Measurements from ENCODE around the gene PHF2. TPM values are rescaled to one million over a fixed set of nuclear protein-coding genes. Genes with fewer than 3 reads are reported as not detected.

Gene PHF2
- total RNA-seq, 1 experiment from 2014 or later: 11.6 TPM

DNA sequence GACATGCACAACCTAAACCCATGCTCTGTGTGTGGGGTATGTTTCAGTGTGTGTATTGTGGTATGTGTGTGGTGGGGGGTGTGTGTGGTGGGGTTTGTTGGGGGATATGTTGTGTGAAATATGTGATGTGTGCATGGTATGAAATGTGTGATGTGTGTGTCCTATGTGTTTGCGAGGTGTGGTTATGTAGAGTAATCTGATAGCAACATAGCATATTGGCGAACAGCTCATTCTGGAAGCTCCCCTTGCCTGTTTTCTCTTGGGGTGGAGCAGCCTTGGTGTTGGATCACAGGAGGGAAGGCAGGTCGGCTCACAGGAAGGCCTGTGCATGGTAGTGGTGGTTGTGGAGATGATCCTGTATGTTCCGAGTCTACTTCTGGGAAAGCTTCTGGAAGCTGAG, 35.4 kb upstream of the PHF2 start (continued):
- TF ChIP-seq, protein P1, sequence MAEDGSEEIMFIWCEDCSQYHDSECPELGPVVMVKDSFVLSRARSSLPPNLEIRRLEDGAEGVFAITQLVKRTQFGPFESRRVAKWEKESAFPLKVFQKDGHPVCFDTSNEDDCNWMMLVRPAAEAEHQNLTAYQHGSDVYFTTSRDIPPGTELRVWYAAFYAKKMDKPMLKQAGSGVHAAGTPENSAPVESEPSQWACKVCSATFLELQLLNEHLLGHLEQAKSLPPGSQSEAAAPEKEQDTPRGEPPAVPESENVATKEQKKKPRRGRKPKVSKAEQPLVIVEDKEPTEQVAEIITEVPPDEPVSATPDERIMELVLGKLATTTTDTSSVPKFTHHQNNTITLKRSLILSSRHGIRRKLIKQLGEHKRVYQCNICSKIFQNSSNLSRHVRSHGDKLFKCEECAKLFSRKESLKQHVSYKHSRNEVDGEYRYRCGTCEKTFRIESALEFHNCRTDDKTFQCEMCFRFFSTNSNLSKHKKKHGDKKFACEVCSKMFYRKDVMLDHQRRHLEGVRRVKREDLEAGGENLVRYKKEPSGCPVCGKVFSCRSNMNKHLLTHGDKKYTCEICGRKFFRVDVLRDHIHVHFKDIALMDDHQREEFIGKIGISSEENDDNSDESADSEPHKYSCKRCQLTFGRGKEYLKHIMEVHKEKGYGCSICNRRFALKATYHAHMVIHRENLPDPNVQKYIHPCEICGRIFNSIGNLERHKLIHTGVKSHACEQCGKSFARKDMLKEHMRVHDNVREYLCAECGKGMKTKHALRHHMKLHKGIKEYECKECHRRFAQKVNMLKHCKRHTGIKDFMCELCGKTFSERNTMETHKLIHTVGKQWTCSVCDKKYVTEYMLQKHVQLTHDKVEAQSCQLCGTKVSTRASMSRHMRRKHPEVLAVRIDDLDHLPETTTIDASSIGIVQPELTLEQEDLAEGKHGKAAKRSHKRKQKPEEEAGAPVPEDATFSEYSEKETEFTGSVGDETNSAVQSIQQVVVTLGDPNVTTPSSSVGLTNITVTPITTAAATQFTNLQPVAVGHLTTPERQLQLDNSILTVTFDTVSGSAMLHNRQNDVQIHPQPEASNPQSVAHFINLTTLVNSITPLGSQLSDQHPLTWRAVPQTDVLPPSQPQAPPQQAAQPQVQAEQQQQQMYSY (CRISPR knock-in tag; IDR thresholded peaks at IDR 0.05): no peak
- TF ChIP-seq, protein P2, sequence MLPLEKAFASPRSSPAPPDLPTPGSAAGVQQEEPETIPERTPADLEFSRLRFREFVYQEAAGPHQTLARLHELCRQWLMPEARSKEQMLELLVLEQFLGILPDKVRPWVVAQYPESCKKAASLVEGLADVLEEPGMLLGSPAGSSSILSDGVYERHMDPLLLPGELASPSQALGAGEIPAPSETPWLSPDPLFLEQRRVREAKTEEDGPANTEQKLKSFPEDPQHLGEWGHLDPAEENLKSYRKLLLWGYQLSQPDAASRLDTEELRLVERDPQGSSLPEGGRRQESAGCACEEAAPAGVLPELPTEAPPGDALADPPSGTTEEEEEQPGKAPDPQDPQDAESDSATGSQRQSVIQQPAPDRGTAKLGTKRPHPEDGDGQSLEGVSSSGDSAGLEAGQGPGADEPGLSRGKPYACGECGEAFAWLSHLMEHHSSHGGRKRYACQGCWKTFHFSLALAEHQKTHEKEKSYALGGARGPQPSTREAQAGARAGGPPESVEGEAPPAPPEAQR (CRISPR knock-in tag; IDR thresholded peaks at IDR 0.05): no peak

DNA sequence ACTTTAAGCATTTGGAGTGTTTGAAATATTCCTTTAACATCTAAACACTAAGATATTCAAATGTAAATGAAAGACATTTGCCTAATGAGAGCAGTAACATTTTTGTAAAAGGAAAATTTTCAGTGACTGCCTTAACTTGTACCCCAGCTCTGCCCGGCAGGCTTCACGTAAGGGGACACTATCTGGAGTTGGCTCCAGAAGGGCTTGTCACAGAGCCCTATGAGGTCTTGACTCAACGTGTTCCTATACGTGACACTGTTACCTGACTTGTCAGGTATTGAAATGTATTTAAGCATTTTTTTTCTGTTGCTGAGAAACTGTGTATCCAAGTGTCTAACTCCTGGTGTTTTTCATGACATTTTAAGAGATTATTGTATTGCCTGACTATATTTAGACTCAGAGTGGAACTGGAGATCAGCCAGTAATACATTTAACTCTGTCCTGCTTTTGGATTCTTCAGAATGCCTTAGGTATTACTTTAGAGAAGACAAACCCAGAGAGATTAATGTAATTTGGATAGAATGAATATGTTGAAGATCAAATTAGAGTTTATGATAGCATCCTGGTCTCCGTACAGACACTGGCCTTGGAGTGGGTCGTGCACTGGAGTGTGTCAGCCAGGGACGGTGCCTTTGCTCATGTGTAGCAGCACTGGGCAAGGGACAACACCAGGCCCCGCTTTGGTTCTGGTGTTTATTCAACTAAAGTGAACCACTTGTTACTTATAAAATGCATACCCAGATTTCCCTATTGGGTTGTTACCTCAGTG, 34.6 kb upstream of the PHF2 start:
- TF ChIP-seq SMAD3 (CRISPR knock-in tag; IDR thresholded peaks at IDR 0.05; ENCODE audit: borderline replicate concordance) (no peak), ZNF263 (CRISPR knock-in tag; IDR thresholded peaks at IDR 0.05; ENCODE audit: low read depth) (no peak)
- TF ChIP-seq, protein P3, sequence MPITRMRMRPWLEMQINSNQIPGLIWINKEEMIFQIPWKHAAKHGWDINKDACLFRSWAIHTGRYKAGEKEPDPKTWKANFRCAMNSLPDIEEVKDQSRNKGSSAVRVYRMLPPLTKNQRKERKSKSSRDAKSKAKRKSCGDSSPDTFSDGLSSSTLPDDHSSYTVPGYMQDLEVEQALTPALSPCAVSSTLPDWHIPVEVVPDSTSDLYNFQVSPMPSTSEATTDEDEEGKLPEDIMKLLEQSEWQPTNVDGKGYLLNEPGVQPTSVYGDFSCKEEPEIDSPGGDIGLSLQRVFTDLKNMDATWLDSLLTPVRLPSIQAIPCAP (CRISPR knock-in tag; IDR thresholded peaks at IDR 0.05): no peak
- TF ChIP-seq, protein P1 (CRISPR knock-in tag; IDR thresholded peaks at IDR 0.05): no peak
- H3K27ac Mint-ChIP-seq: peak overlapping the region; percentile 79
- H3K4me1 Mint-ChIP-seq: peaks cover 11% of the 10 kb centered on the region
- no peaks in the 10 kb centered on the region for H3K9me3 Mint-ChIP-seq
- ATAC-seq (no peak), DNase-seq (ENCODE audit: low spot score) (no peak)
- peaks cover 25% of the 10 kb centered on the region for H3K36me3 Mint-ChIP-seq
- ChIA-PET CTCF (interaction anchor here (1.5 kb wide), 1 partner anchor 25 kb away, joined by 5 read pairs; no protein-coding TSS in a partner anchor), POLR2A (no interaction called here)
- H3K4me3 Mint-ChIP-seq: no peak overlapping the region
- no peaks in the 10 kb centered on the region for H3K27me3 Mint-ChIP-seq (ENCODE audit: low read depth)

DNA sequence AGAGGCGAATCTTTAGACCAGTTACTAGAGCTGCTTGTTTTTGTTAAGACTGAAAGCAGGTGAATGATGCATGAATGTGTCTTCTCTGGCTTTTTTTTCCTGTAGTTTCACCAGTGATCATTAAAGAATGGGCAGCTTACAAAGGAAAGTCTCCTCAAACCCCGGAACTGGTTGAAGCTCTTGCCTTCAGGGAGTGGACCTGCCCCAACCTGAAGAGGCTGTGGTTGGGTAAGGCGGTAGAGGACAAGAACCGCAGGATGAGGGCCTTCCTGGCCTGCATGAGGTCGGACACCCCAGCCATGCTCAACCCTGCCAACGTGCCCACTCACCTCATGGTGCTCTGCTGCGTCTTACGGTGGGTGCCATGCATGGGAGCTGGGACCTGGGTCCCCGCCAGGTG, 33.3 kb upstream of the PHF2 start:
- ATAC-seq: no peak
- TF ChIP-seq KAT7 (CRISPR knock-in tag; IDR thresholded peaks at IDR 0.05; ENCODE audit: borderline replicate concordance) (no peak), TCF7 (CRISPR knock-in tag; IDR thresholded peaks at IDR 0.05; ENCODE audit: low read depth) (no peak), NR1H2 (CRISPR knock-in tag; IDR thresholded peaks at IDR 0.05) (no peak), NFE2L1 (CRISPR knock-in tag; IDR thresholded peaks at IDR 0.05) (no peak)
- TF ChIP-seq, protein P4, sequence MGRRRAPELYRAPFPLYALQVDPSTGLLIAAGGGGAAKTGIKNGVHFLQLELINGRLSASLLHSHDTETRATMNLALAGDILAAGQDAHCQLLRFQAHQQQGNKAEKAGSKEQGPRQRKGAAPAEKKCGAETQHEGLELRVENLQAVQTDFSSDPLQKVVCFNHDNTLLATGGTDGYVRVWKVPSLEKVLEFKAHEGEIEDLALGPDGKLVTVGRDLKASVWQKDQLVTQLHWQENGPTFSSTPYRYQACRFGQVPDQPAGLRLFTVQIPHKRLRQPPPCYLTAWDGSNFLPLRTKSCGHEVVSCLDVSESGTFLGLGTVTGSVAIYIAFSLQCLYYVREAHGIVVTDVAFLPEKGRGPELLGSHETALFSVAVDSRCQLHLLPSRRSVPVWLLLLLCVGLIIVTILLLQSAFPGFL (CRISPR knock-in tag; IDR thresholded peaks at IDR 0.05; ENCODE audit: borderline replicate concordance): no peak
- TF ChIP-seq, protein P5, sequence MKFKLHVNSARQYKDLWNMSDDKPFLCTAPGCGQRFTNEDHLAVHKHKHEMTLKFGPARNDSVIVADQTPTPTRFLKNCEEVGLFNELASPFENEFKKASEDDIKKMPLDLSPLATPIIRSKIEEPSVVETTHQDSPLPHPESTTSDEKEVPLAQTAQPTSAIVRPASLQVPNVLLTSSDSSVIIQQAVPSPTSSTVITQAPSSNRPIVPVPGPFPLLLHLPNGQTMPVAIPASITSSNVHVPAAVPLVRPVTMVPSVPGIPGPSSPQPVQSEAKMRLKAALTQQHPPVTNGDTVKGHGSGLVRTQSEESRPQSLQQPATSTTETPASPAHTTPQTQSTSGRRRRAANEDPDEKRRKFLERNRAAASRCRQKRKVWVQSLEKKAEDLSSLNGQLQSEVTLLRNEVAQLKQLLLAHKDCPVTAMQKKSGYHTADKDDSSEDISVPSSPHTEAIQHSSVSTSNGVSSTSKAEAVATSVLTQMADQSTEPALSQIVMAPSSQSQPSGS (CRISPR knock-in tag; IDR thresholded peaks at IDR 0.05; ENCODE audit: borderline replicate concordance, low read depth): no peak
- TF ChIP-seq, protein P6, sequence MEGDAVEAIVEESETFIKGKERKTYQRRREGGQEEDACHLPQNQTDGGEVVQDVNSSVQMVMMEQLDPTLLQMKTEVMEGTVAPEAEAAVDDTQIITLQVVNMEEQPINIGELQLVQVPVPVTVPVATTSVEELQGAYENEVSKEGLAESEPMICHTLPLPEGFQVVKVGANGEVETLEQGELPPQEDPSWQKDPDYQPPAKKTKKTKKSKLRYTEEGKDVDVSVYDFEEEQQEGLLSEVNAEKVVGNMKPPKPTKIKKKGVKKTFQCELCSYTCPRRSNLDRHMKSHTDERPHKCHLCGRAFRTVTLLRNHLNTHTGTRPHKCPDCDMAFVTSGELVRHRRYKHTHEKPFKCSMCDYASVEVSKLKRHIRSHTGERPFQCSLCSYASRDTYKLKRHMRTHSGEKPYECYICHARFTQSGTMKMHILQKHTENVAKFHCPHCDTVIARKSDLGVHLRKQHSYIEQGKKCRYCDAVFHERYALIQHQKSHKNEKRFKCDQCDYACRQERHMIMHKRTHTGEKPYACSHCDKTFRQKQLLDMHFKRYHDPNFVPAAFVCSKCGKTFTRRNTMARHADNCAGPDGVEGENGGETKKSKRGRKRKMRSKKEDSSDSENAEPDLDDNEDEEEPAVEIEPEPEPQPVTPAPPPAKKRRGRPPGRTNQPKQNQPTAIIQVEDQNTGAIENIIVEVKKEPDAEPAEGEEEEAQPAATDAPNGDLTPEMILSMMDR (IDR thresholded peaks at IDR 0.05): no peak
- TF ChIP-seq, protein P7, sequence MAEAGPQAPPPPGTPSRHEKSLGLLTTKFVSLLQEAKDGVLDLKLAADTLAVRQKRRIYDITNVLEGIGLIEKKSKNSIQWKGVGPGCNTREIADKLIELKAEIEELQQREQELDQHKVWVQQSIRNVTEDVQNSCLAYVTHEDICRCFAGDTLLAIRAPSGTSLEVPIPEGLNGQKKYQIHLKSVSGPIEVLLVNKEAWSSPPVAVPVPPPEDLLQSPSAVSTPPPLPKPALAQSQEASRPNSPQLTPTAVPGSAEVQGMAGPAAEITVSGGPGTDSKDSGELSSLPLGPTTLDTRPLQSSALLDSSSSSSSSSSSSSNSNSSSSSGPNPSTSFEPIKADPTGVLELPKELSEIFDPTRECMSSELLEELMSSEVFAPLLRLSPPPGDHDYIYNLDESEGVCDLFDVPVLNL (CRISPR knock-in tag; IDR thresholded peaks at IDR 0.05; ENCODE audit: borderline replicate concordance, low read depth): no peak
- TF ChIP-seq, protein P8, sequence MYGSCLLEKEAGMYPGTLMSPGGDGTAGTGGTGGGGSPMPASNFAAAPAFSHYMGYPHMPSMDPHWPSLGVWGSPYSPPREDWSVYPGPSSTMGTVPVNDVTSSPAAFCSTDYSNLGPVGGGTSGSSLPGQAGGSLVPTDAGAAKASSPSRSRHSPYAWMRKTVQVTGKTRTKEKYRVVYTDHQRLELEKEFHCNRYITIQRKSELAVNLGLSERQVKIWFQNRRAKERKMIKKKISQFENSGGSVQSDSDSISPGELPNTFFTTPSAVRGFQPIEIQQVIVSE (CRISPR knock-in tag; IDR thresholded peaks at IDR 0.05; ENCODE audit: borderline replicate concordance): no peak

More for the DNA sequence above, 33.3 kb upstream of the PHF2 start:
- Mint-ChIP-seq H3K36me3 (peaks cover 33% of the 10 kb centered on the region), H3K27me3 (ENCODE audit: low read depth) (no peaks in the 10 kb centered on the region), H3K9me3 (no peaks in the 10 kb centered on the region), H3K27ac (no peak overlapping the region), H3K4me3 (no peak overlapping the region), H3K4me1 (peaks cover 11% of the 10 kb centered on the region)
- DNase-seq (ENCODE audit: low spot score): no peak
- ChIA-PET POLR2A (no interaction called here), CTCF (no interaction called here)
